NCI-H2081 (cell line): ENCODE results near the gene EXOC7.
A peak's percentile ranks its signal among the peaks of the same experiment; 100 is the strongest.
"Not testable (repeated sequence)": the region's sequence is repeated elsewhere in the genome, so short reads cannot be mapped to it uniquely, and the experiment has no call there.

ENCODE experiments used
- DNase-seq, 2 experiments: peaks; one replicate each; lab custom pipeline; 2025; lab: John Stamatoyannopoulos, UW

EXOC7 gene

DNA sequence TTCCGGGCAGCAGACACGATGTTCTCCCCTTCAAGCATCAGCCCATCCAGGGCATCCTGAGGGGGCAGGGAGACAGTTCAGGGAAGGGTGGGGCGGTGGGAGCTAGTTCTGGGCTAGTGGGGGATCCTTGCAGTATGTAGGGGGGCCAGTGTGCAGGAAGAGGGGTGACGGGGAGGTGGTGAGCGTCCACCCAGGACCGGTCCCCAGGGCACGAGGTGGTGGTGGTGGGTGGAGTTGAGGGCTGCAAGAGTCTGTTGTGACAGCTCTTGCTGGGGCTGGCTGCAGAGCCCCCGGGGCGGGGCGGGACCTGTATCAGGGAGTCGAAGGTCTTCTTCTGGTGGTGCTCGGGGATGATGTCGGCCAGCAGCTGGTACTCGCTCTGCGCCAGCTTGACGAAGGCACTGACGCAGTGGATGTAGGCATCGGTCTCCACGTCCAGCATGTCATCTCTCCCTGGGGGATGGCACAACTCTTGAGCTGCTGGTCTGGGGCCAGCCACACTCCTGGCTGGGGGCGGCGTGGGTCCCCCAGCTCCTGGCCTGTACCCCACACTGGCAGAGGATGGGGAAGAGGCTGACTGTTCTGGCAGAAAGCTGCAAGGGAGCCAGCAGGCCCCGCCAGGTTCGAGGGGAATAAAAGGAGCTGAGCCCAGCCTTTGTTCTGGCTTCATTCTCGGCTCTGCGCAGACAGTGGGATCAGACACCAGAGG is 14.6 kb downstream of the EXOC7 start:
- no peak for DNase-seq

DNA sequence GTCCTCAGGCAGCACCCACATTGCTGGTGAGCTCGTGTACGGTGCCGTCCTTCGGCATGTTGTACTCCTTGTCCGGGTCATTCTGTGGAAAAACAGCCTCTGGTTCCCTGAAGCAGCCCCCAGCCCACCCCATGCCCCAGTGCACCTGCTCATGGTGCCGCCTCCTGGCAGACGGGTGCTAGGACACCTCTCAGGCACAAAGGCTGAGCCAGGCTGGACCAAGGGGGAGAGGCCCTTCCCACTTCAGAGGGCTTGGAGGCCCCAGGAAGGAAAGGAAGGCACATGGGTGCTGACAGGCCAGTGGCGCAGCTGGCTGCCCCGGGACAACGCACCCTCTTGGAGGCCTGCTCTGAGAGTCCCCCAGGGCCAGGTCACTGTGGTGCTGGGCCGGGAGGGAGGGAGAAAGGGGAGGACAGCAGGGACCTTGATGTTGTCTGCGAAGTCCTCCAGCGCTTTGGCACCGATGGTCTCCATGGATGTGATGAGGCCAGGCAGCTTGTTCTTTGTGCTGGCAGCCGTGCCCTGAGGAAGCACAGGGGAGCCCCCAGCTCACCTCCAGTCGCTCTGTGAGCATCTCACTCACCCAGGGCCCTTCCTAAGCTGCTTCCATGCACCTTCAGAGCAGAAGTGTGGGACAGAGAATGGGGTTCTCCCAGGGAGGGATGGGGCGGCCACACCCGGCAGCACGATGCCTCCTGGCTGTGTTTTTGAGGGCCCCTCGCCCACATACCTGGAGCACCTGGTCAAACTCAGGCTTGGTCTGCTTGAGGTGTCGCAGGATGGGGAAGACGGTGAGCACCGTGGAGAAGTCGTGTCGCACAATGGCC is 15.3 kb downstream of the EXOC7 start:
- DNase-seq: no peak

DNA sequence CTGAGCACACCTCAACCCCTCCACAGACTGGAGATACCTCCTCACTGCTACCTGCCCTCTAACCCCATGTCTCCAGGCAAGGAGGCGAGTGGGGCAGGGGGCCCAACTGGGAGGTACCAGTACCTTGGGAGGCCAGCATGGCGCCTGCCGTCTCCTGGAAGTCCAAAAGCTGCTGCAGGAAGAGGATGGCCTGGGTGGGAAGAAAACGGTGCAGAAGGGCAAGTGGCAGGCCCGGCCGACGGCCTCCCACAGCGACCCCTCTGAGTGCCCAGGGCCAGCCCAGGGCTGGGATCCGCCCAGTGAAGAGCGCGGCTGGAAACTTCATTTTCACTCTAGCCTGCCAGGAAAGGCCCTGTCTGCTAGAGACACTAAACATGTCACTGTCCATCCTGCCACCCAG is 16.1 kb downstream of the EXOC7 start:
- DNase-seq: no peak

DNA sequence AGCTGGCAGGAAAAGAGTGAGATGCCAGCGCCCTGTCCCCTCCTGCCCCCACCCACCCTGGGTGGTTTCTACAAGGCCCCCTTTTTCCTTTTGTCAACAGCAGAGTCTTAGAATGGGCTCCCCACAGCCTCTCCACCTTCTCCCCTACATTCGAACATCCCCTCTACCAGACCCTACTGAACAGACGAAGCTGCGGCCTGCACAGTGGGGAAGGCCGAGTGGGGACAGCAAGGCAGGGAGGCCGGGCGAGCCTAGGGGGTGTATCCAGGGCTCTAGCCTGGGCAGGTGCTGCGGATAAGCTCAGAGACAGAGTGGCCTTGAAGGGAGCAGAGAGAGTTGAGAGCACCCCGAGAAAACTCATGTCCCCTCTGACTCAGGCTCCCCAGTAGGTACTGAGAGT is 17.2 kb downstream of the EXOC7 start:
- no peak for DNase-seq

DNA sequence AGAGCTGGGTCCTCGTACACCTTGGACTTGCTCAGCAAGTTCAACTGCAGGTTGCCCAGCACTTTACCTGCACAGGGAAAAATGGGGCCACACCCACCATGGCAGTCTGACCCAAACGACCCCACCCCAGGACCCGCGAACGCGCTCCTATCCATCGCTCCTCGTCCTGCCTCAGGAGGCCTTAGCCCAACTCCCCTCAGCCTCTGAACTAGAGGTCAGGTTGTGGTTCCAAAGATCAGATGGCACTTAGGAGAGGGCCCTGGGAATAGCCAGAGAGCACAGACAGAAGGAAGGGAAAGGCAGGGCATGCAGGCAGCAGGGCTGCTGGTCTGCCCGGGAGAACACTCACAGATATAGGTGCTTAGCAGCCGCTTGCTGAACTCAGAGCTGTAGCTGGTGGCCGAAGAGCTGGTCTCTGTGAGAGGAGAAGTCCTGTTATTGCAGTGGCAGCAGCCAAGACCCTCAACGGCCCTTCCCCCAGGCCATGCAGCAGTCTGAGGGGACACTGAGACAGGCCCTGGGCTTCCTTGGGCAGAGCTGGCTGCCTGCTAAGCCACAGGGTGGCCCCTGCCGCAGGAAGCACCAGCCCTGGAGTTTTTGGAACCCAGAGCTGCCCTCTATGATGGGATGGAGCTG is 17.7 kb downstream of the EXOC7 start:
- DNase-seq: no peak

DNA sequence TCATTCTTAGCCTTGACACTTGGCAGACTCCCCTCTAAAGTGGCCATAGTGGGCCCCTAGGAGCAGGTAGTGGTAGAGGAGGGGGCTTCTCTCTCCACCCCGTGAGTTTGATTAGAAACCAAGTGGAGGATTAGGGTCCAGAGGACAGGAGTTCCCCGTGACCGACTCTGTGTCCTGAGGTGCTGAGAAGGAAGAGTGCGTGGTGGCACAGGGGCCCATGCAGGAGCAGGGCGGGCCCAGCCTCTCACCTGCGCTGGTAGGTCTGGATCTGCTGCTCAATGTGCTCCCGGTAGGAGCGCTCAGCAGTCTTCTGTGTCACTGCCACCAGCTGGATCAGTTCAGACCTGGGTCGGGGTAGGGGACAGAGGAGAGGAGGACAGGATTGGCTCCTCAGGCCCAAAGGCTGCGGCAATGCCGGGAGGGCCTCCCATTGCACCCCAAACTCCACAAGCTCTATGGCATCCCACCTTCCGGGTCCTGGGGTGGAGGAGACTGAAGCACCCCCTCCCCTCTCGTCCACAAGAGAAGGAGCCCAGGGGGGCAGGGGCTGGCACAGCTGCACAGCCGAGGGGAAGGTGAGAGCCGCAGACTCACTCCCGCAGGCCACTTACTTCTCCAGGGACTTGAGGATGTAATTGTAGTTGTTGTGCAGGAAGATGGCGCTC is 18.4 kb downstream of the EXOC7 start:
- no peak for DNase-seq

DNA sequence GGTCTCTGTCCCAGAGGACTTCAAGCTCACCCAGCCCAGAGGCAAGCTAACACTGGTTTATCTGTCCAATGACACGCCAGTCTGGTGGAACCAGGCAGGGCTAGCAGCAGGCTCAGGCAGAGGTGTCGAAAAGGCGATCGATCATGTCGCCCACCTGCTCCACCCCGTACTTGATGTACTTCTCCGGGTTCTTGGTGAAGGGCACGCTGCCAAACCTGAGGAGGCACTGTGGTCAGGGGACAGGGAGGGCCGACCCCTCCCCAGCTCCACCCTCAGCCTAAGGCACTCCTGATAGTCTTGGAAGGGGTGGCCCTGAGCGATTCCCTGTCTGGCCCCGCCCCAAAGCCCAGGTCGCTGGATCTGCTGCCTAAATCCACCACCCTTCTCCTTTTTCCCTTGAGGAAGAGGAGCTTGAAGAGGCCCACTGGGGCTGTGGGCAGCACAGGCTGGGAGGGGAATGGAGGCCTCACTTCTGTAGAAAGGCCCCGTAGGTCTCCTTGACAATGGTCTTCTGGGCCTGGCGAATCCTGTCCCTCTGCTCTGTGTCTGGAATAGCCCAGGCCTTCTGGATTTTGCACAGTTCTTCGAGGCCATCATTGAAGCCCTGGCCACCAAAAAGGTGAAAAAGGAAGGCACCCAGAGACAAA is 19.9 kb downstream of the EXOC7 start:
- no peak for DNase-seq

DNA sequence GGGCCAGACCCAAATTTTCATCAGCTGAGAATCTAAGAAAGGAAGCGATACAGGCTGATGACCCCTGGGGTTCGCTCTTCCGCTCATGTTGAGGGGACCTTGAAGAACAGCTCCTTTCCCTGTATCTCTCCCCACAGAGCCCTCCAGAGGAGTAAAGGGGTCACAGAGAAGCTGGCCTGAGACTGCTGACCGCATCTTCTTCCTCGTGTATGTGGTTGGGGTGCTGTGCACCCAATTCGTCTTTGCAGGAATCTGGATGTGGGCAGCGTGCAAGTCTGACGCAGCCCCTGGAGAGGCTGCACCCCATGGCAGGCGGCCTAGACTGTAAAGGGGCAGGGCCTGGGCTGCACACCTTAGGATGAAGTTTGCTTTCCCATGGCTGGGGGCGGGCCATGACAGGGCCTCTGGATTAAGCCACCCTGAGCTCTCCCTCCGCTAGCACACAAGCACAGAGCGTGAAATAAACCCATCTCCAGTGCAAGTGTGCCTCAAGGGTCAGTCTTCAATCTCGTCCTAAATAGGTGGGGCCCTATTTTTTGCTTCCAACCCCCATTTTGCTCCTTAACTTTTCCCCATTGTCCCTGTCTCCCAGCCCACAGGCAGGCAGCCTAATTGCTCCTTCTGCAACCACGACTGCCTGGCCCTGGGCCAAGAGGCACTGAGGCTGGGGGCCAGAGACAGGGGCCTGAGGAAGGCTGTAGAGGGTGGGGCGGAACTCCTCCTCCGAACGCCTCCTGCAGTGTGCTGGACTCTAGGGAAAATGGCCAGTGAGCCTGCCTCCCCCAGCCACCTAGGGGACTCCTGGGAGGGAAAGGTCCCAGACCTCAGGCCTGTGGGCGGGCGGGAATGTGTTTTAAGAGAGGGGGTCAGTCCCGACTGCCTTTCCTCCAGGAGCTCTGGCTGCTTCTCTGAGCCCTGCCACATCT is 21.0 kb downstream of the EXOC7 start:
- no peak for DNase-seq

DNA sequence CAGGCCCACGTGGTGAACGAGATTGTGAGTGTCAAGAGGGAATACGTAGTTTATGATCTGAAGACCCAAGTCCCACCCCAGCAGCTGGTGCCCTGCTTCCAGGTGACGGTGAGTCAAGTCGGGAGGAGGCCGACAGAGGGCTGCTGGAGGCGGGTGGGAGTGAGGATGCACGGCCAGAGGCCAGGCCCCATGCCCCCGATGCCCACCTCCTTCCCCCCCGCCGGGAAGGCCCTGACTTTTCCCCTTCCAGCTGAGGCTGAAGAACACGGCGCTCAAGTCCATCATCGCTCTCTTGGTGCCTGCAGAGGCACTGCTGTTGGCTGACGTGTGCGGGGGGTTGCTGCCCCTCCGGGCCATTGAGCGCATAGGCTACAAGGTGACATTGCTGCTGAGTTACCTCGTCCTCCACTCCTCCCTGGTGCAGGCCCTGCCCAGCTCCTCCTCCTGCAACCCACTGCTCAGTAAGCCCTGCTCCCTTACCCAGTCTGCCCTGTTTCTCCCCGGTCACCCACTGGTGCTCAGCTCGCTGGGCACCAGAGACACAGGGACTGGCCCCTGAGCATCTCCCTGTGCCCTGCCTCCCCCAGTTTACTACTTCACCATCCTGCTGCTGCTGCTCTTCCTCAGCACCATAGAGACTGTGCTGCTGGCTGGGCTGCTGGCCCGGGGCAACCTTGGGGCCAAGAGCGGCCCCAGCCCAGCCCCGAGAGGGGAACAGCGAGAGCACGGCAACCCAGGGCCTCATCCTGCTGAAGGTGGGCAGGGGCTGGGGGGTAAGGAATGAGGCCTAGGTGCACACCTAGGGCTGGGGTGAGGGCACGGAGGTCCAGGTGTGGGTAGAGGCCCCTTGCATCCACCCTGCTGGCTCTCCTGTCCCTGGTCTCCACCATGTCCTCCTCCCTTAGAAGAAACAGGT is 22.0 kb downstream of the EXOC7 start:
- no peak for DNase-seq

DNA sequence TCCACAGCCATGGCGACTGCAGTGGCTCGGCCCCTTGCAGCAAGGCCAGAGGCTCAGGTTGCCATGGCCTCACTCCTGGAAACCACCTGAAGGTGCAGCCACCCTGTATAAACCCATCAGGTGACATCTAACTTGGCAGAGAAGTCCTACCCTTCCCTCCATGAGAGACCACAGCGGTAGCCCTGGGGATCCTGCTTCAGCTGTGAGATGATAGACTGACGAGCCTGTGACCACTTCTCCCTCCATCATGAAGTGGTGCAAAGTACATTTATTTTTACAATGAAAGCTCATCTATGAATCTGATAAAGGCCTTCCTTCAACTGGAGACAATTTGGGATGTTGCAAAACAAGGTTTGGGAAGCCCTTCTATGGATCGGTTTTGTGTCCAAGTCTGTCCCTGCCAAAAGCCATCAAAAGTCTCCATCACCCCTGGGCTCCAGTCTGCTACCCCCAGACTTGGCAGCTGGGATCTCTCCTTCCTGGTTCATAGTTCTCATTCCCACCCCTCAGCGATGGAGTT is 22.8 kb downstream of the EXOC7 start:
- no peak for DNase-seq

DNA sequence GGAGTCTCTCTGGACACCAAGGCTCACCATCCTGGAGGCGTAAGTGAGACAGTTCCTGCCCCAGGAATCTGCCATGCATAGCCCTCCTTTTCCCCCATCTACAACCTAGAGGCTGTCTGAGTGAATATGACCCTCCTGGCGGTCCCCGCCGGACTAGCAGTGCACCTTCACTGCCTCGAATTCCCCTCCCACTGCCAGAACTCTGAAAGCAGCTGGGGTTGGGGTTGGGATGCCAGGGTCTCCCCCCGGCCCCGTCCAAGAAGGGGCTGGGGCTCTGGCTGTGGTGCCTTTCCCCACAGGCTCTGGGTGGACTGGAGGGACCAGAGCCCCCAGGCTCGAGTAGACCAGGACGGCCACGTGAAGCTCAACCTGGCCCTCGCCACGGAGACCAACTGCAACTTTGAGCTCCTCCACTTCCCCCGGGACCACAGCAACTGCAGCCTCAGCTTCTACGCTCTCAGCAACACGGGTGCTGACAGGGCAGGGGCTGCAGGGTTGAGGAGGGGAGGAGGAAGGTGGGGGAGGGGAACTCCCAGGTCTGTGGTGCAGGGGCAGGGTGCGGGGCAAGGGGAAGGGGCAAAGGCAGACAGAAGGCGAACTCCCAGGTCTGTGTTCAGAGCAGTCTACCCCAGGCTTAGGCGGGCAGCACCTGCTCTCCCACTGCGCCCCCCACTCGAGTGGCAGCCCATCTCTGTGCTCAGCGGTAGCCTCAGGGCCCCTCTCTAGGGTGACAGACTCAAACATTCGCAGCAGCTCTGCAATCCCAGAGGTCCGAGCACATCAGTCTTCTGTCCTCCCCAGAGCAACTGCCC is 23.4 kb downstream of the EXOC7 start:
- DNase-seq: no peak

DNA sequence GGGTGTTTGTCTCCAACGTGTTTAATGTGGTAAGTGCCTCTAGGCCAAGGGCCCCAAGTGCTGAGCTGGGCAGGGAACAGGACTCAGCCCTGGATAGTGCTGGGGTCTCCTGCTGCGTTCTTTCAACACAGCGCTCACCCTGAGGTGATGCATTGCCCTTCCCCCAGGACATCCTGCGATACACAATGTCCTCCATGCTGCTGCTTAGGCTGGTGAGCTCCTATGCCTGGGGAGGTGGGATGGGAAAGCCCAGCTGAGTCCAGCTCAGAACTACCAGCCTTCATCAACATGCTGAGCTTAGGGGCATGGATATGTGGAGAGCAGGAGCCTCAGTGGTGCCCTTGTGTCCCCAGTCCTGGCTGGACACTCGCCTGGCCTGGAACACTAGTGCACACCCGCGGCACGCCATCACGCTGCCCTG is 24.0 kb downstream of the EXOC7 start:
- DNase-seq: no peak

DNA sequence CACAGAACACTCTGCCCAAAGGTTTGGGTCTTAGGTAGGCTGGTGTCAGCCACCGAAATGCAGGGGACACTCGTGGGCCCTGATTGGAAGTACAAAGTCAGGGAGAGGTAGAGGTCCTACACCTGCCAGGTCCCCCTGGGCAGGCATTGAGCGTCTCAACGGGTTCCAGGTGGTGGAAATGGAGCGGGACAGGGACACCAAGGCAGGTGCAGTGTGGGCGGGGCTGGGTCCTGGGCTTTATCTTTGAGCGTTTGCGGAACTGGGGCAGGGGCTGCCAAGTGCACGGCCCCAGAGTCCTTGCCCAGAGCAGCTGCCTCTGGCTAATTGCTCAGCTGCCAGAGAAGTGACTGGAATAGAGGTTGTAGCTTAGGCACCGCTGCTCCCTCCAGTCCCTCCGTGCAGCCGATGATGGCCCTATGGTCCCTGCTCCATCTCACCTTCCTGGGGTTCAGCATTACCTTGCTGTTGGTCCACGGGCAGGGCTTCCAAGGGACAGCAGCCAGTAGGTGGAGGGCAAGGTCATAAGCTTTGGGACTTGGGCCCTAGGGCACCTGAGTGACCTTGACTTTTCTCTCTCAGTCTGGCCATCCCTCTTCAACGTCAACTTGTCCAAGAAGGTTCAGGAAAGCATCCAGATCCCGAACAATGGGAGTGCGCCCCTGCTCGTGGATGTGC is 24.6 kb downstream of the EXOC7 start, which contains the start of gene ZACN:
Gene ZACN, plus strand, starts transcription at position 323 of the 675 bp plus-strand sequence. Its CDS starts 83 bp downstream, at position 406.
- peak; percentile 44 to 56 for DNase-seq

DNA sequence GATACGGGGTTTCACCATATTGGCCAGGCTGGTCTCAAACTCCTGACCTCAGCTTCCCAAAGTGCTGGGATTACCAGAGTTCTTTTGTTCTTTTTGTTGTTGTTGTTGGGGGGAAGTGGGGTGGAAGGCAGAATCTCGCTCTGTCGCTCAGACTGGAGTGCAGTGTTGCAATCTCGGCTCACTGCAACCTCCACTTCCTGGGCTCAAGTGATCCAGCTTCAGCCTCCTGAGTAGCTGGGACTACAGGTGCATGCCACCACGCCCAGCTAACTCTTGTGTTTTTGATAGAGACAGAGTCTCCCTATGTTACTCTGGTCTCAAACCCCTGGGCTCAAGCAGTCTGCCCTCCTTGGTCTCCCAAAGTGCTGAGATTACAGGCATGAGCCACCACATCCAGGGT is 25.2 kb downstream of the EXOC7 start:
- not testable (repeated sequence) for DNase-seq

DNA sequence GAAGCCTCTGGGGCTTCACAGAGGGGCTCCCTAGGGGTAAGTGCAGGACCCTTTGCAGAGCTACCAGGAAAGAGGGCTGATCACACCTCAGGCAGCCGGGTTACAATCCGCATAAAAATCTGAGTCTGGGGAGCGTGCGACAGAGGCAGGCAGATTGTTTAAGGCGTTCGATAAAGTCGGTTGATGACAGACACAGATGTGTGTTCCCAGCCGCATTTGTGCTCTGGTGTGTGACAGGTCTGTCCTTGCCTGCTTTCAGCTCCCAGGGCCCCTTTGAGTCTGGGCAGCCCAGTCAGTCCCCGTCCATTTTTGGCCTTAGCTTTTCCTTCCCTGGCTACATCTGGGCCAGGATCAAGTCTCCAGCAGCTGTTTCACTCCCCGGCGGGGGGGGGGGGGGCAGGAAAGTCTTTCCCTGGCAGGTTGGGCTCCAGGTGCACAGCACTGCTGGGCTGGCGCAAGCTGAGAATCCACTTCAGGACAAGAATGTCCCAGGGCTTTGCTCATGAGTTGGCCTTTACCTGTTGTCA is 25.9 kb downstream of the EXOC7 start:
- DNase-seq: peak in 1 of 2 experiments; percentile 33

DNA sequence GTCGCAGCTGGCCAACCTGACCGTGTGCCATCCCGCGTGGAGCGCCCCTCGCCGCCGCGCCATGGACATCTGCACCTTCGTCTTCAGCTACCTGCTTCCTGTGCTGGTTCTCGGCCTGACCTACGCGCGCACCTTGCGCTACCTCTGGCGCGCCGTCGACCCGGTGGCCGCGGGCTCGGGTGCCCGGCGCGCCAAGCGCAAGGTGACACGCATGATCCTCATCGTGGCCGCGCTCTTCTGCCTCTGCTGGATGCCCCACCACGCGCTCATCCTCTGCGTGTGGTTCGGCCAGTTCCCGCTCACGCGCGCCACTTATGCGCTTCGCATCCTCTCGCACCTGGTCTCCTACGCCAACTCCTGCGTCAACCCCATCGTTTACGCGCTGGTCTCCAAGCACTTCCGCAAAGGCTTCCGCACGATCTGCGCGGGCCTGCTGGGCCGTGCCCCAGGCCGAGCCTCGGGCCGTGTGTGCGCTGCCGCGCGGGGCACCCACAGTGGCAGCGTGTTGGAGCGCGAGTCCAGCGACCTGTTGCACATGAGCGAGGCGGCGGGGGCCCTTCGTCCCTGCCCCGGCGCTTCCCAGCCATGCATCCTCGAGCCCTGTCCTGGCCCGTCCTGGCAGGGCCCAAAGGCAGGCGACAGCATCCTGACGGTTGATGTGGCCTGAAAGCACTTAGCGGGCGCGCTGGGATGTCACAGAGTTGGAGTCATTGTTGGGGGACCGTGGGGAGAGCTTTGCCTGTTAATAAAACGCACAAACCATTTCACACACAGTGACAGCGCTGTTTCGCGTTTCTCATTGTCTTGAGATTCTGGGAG is 26.6 kb downstream of the EXOC7 start:
- DNase-seq: no peak
